Tibial nerve (tissue), 4 donors: ENCODE measurements around the gene SELENON. TPM values are rescaled to one million over a fixed set of nuclear protein-coding genes. Genes with fewer than 3 reads are reported as not detected.

Experiments used
- DNase-seq, 2 donors: peaks; one replicate each; pipeline ENCODE4 v3.0.0-alpha.2; 2019; ENCODE audit warnings: low spot score in 2 of 2
- H3K27ac ChIP-seq, 4 donors: fragments of 200-600 bp; sonication (generic) in 3 of 4; one replicate each; pipeline ENCODE4 v1.5.1; 2017 to 2019; ENCODE audit warnings: mild to moderate bottlenecking in 1 of 4
- H3K27me3 ChIP-seq, 2 donors: fragments of 200-600 bp; sonication (generic) in 1 of 2; one replicate each; pipeline versions ENCODE4 v1.5.1 to v1.6.0; 2017 to 2019
- H3K36me3 ChIP-seq, 3 donors: fragments of 200-600 bp; sonication (generic); one replicate each; pipeline ENCODE4 v1.5.1; 2018 to 2019
- H3K4me1 ChIP-seq, 4 donors: fragments of 200-600 bp; sonication (generic) in 3 of 4; one replicate each; pipeline ENCODE4 v1.5.1; 2017 to 2019
- H3K4me3 ChIP-seq, 4 donors: fragments of 200-600 bp; sonication (generic) in 3 of 4; one replicate each; pipeline ENCODE4 v1.5.1; 2017 to 2019; ENCODE audit warnings: mild to moderate bottlenecking in 1 of 4, moderate library complexity in 1 of 4
- H3K9me3 ChIP-seq, 4 donors: fragments of 200-600 bp; sonication (generic) in 3 of 4; one replicate each; pipeline ENCODE4 v1.5.1; 2017 to 2019
- EP300 ChIP-seq, 2 donors: sonication (generic); formaldehyde crosslinking; IDR thresholded peaks; one replicate each; pipeline ENCODE4 v1.6.1; 2017; ENCODE audit warnings: antibody characterized with exemption in 2 of 2, mild to moderate bottlenecking in 1 of 2
- POLR2A ChIP-seq, 2 donors: fragments of 450-650 bp; IDR thresholded peaks; one replicate each; pipeline ENCODE4 v1.6.1; 2017; ENCODE audit warnings: antibody characterized with exemption in 2 of 2, mild to moderate bottlenecking in 2 of 2, moderate library complexity in 2 of 2
- WGBS, 2 donors: methylation state at CpG; one replicate each; pipeline ENCODE4 v1.1.5; 2018; 5-methylcytosine and 5-hydroxymethylcytosine counted together
- total RNA-seq, 4 donors: library from RNA; depleted of rRNA; stranded (reverse); fragments of >200 nt; gene quantifications; one replicate each; pipeline ENCODE4 v1.1.0, GENCODE V29; 2016
- TF ChIP-seq, protein P1 (sequence below), 5 experiments: fragments of 200-600 bp in 3 of 5; fragments of 450-650 bp in 2 of 5; sonication (generic) in 3 of 5; IDR thresholded peaks; one replicate each; pipeline ENCODE4 v1.5.1; 2016 to 2019; ENCODE audit warnings: antibody characterized with exemption in 5 of 5, mild to moderate bottlenecking in 3 of 5, moderate library complexity in 2 of 5

Gene SELENON
- total RNA-seq, 4 donors from 2014 or later = 17.6 to 54.0 (median 36.8) TPM

DNA sequence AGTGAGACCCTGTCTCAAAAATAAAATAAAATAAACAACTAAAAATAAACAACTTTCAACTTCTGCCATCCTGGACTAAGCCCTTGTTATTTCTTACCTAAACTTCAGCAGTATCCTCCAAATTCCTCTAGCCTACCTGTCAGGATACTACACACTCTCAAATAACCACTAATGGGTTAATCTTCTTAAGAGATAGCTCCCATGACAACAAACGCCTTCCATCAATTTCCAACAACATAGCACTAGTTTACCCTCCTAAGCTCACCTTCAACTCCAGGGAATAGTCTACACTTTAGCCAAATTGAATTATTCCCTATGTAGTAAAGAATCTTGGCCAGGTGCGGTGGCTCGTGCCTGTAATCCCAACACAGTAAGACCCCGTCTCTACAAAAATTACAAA is 47.9 kb downstream of the SELENON start:
- WGBS, 2 donors = 69 to 73% methylated on average over 4 of the region's 4 CpGs

DNA sequence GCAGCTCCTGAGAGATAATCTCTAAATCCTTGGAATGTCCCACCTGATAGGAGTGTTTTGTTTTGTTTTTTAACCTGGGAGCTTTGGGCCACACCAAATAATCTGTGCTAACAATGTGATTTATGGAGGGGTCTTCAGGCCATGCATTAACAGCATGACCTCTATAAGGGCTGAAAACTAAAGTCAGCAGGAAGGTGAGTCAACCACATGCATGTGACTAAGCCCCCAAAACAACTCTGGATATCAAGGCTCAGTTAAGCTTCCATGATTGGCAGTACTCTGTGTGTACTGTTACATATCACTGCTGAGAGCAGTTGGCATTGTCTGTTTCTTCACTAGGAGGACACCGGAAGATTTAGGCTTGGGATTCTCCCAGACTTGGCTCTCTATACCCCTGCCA is 48.5 kb downstream of the SELENON start:
- DNase-seq = no peak
- Histone ChIP-seq H3K4me1 (no peaks in the 10 kb centered on the region), H3K27ac (no peak overlapping the region), H3K36me3 (no peaks in the 10 kb centered on the region), H3K9me3 (no peaks in the 10 kb centered on the region), H3K4me3 (no peak overlapping the region), H3K27me3 (no peaks in the 10 kb centered on the region)
- WGBS, 2 donors = 76 to 92% methylated on average over 1 of the region's 1 CpG
- TF ChIP-seq, protein P1, sequence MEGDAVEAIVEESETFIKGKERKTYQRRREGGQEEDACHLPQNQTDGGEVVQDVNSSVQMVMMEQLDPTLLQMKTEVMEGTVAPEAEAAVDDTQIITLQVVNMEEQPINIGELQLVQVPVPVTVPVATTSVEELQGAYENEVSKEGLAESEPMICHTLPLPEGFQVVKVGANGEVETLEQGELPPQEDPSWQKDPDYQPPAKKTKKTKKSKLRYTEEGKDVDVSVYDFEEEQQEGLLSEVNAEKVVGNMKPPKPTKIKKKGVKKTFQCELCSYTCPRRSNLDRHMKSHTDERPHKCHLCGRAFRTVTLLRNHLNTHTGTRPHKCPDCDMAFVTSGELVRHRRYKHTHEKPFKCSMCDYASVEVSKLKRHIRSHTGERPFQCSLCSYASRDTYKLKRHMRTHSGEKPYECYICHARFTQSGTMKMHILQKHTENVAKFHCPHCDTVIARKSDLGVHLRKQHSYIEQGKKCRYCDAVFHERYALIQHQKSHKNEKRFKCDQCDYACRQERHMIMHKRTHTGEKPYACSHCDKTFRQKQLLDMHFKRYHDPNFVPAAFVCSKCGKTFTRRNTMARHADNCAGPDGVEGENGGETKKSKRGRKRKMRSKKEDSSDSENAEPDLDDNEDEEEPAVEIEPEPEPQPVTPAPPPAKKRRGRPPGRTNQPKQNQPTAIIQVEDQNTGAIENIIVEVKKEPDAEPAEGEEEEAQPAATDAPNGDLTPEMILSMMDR (IDR thresholded peaks at IDR 0.05) = no peak
- TF ChIP-seq POLR2A (IDR thresholded peaks at IDR 0.05) = no peak
- TF ChIP-seq EP300 (IDR thresholded peaks at IDR 0.05) = no peak

More for the DNA sequence above, 47.9 kb downstream of the SELENON start:
- Histone ChIP-seq H3K27ac (no peak overlapping the region), H3K36me3 (no peaks in the 10 kb centered on the region), H3K4me3 (no peak overlapping the region), H3K27me3 (no peaks in the 10 kb centered on the region), H3K9me3 (no peaks in the 10 kb centered on the region), H3K4me1 (no peaks in the 10 kb centered on the region)
- no peak for DNase-seq
- no peak for TF ChIP-seq EP300 (IDR thresholded peaks at IDR 0.05)
- TF ChIP-seq, protein P1 (IDR thresholded peaks at IDR 0.05) = no peak
- TF ChIP-seq POLR2A (IDR thresholded peaks at IDR 0.05) = no peak

DNA sequence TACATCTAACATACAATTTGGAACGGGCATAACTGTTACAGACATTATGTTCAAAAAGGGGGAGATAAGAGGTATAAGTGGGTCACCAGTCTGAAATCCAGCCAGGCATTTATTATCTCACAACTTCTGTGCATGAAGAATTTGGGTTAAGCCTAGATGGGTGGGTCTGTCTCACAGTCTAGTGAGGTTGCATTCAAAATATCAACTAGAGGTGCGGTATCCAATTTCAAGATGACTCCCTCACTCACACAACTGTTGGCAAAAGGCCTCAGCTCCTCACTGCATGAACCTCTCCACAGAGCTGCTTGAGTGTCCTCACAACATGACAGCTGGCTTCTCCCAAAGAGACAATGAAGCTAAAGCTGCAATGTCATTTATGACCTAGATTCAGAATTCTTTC is 54.6 kb downstream of the SELENON start:
- H3K27ac ChIP-seq = no peak overlapping the region
- no peak for DNase-seq
- TF ChIP-seq, protein P1 (IDR thresholded peaks at IDR 0.05) = no peak
- no peak for TF ChIP-seq POLR2A (IDR thresholded peaks at IDR 0.05)
- no peak for TF ChIP-seq EP300 (IDR thresholded peaks at IDR 0.05)
- H3K4me1 ChIP-seq = peaks cover 0 to 8% (median 7%) of the 10 kb centered on the region in 4 donors
- H3K36me3 ChIP-seq = no peaks in the 10 kb centered on the region
- no peaks in the 10 kb centered on the region for H3K27me3 ChIP-seq
- H3K9me3 ChIP-seq = no peaks in the 10 kb centered on the region
- 94% methylated on average over 2 of the region's 2 CpGs for whole genome bisulfite sequencing, 2 donors
- no peak overlapping the region for H3K4me3 ChIP-seq

DNA sequence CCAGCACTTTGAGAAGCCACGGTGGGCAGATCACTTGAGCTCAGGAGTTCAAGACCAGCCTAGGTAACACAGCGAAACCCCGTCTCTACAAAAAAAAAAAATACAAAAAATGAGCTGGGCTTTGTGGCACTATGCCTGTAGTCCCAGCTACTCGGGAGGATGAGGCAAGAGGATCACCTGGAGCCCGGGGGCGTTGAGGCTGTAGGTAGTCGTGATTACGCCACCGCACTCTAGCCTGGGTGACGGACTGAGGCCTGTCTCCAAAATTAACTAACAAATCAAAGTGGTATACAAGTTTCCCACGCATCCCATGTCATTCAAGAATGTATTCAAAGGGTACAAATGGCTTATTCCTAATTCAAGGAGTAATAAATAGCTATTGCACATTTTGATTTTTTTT is 56.9 kb downstream of the SELENON start:
- TF ChIP-seq POLR2A (IDR thresholded peaks at IDR 0.05) (no peak), EP300 (IDR thresholded peaks at IDR 0.05) (no peak)
- TF ChIP-seq, protein P1 (IDR thresholded peaks at IDR 0.05) = no peak
- Histone ChIP-seq H3K27ac (no peak overlapping the region), H3K36me3 (no peaks in the 10 kb centered on the region), H3K9me3 (no peaks in the 10 kb centered on the region), H3K4me1 (peaks cover 0 to 24% (median 10%) of the 10 kb centered on the region in 4 donors), H3K4me3 (no peak overlapping the region), H3K27me3 (no peaks in the 10 kb centered on the region)
- WGBS, 2 donors = 90 to 93% methylated on average over 11 of the region's 11 CpGs
- no peak for DNase-seq

DNA sequence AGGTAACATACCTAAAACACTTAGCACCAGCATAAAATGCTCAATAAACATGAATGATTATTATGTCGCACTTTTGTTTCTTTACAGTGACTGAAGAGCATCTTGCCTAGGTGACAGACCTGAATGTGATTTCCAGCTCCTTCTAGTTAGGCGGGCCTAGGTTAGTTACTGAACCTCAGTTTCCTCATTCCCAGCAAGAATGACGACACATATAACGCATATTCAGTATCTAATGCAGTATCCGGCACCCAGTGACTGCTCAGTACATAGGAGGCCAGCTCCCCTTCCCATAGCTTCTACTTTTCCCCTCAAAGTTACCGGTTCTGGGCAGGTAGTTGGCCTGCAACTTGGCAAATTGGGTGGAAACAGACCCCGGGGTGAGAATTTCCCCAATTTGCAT is 58.5 kb downstream of the SELENON start:
- WGBS, 2 donors = 47 to 48% methylated on average over 7 of the region's 7 CpGs
- no peak overlapping the region for H3K27ac ChIP-seq
- H3K4me3 ChIP-seq = peak overlapping the region in 1 of 4 donors; percentile 57
- no peaks in the 10 kb centered on the region for H3K9me3 ChIP-seq
- DNase-seq = no peak
- peaks cover 0 to 24% (median 10%) of the 10 kb centered on the region in 4 donors for H3K4me1 ChIP-seq
- peaks cover 0 to 15% (median 0%) of the 10 kb centered on the region in 3 donors for H3K36me3 ChIP-seq
- TF ChIP-seq, protein P1 (IDR thresholded peaks at IDR 0.05) = no peak
- TF ChIP-seq POLR2A (IDR thresholded peaks at IDR 0.05) = no peak
- TF ChIP-seq EP300 (IDR thresholded peaks at IDR 0.05) = no peak
- H3K27me3 ChIP-seq = no peaks in the 10 kb centered on the region
